ENCODE data around the gene SFT2D3. TPM values are rescaled to one million over a fixed set of nuclear protein-coding genes. Genes with fewer than 3 reads are reported as not detected.

The SFT2D3 gene
- total RNA-seq, 1 experiment from 2014 or later = 3.1 TPM

GRCh38 chr2:127681976-127682857 is 19.1 kb upstream of the SFT2D3 start:
- Histone ChIP-seq H3K4me1 (ENCODE audit: control insufficient read depth in 1 of 2, insufficient read depth in 2 of 2, low read length in 2 of 2) (no peaks in the 10 kb centered on the region), H4K20me1 (ENCODE audit: insufficient read depth) (no peaks in the 10 kb centered on the region), H3K4me2 (ENCODE audit: low read length) (no peak overlapping the region), H3K27ac (ENCODE audit: low read depth, low read length) (no peak overlapping the region), H3K9me3 (ENCODE audit: control insufficient read depth in 1 of 2, insufficient read depth in 1 of 2, low read depth in 1 of 2, low read length in 2 of 2) (no peaks in the 10 kb centered on the region), H3K36me3 (ENCODE audit: control insufficient read depth in 1 of 2, insufficient read depth in 2 of 2, low read length in 2 of 2) (no peaks in the 10 kb centered on the region), H3K27me3 (ENCODE audit: insufficient read depth, low read length) (no peaks in the 10 kb centered on the region), H3K9me2 (ENCODE audit: insufficient read depth) (no peaks in the 10 kb centered on the region), H2AFZ (ENCODE audit: low read depth, low read length, poor library complexity, severe bottlenecking) (no peak overlapping the region), H3K79me2 (ENCODE audit: insufficient read depth, low read length) (no peaks in the 10 kb centered on the region), H3K9ac (ENCODE audit: low read length) (no peak overlapping the region), H3K4me3 (replicated peaks in 1 of 2; ENCODE audit: low read depth in 1 of 2, low read length in 2 of 2) (no peak overlapping the region)
- intact Hi-C loops (cut with micrococcal nuclease) = no loop called here
- RAD21 ChIA-PET (ENCODE audit: low non-redundant PET in 1 of 2, low total read pairs in 2 of 2, uncharacterized antibody in 2 of 2, unreplicated experiment in 2 of 2) = no interaction called here
- DNase-seq (ENCODE audit: low read depth, low spot score) = no peak
- no TSS peak for BruUV-seq (replicated peaks)
- no peak for ATAC-seq
- no peak for TF ChIP-seq SP1 (IDR thresholded peaks at IDR 0.05; ENCODE audit: low read depth)
- POLR2A ChIA-PET = no interaction called here
- CTCF ChIA-PET = interaction anchor here (1.2 to 1.6 kb wide), 2 partner anchors 12 to 91 kb away, joined by 3 to 4 read pairs; no protein-coding TSS in a partner anchor

GRCh38 chr2:127683056-127683455 is 18.2 kb upstream of the SFT2D3 start:
- Histone ChIP-seq H2AFZ (ENCODE audit: low read depth, low read length, poor library complexity, severe bottlenecking) (no peak overlapping the region), H3K9me3 (ENCODE audit: control insufficient read depth in 1 of 2, insufficient read depth in 1 of 2, low read depth in 1 of 2, low read length in 2 of 2) (no peaks in the 10 kb centered on the region), H3K79me2 (ENCODE audit: insufficient read depth, low read length) (no peaks in the 10 kb centered on the region), H3K27ac (ENCODE audit: low read depth, low read length) (no peak overlapping the region), H3K9me2 (ENCODE audit: insufficient read depth) (no peaks in the 10 kb centered on the region), H3K27me3 (ENCODE audit: insufficient read depth, low read length) (no peaks in the 10 kb centered on the region), H3K4me1 (ENCODE audit: control insufficient read depth in 1 of 2, insufficient read depth in 2 of 2, low read length in 2 of 2) (no peaks in the 10 kb centered on the region), H3K36me3 (ENCODE audit: control insufficient read depth in 1 of 2, insufficient read depth in 2 of 2, low read length in 2 of 2) (no peaks in the 10 kb centered on the region), H4K20me1 (ENCODE audit: insufficient read depth) (no peaks in the 10 kb centered on the region), H3K4me3 (replicated peaks in 1 of 2; ENCODE audit: low read depth in 1 of 2, low read length in 2 of 2) (no peak overlapping the region), H3K9ac (ENCODE audit: low read length) (no peak overlapping the region), H3K4me2 (ENCODE audit: low read length) (no peak overlapping the region)
- ChIA-PET RAD21 (ENCODE audit: low non-redundant PET in 1 of 2, low total read pairs in 2 of 2, uncharacterized antibody in 2 of 2, unreplicated experiment in 2 of 2) (no interaction called here), CTCF (interaction anchor here (1.2 to 1.6 kb wide), 2 partner anchors 11 to 92 kb away, joined by 3 to 4 read pairs; no protein-coding TSS in a partner anchor), POLR2A (no interaction called here)
- TF ChIP-seq ZBTB33 (IDR thresholded peaks at IDR 0.05; ENCODE audit: extremely low read depth, insufficient replicate concordance, low read length) (no peak), YY1 (IDR thresholded peaks at IDR 0.05; ENCODE audit: extremely low read depth, insufficient replicate concordance, low read depth, low read length) (no peak), CEBPB (IDR thresholded peaks at IDR 0.05; ENCODE audit: low read depth) (no peak), FOSL1 (IDR thresholded peaks at IDR 0.05; ENCODE audit: low read depth) (no peak), REST (IDR thresholded peaks at IDR 0.05; ENCODE audit: low read depth) (no peak), ZNF274 (IDR thresholded peaks at IDR 0.05; ENCODE audit: low read depth, low read length) (no peak), SRF (IDR thresholded peaks at IDR 0.05; ENCODE audit: low read depth) (no peak)
- no TSS peak for BruUV-seq (replicated peaks)
- no peak for DNase-seq (ENCODE audit: low read depth, low spot score)
- ATAC-seq = no peak
- intact Hi-C loops (cut with micrococcal nuclease) = no loop called here

Measured in HCT116 (cell line).